Naive B cell (primary cell): ENCODE measurements around the gene RAMP3. TPM values are rescaled to one million over a fixed set of nuclear protein-coding genes. Genes with fewer than 3 reads are reported as not detected.
"Not testable (repeated sequence)": the region's sequence is repeated elsewhere in the genome, so short reads cannot be mapped to it uniquely, and the experiment has no call there.

Experiments used
- ATAC-seq, 2 donors: fragments of 150-1000 bp; cut with Tn5 transposase; 2 replicates each; pipeline ENCODE4 v1.10.0; 2021; ENCODE audit warnings: low read depth in 2 of 2, mild to moderate bottlenecking in 2 of 2, moderate library complexity in 2 of 2
- DNase-seq: peaks from one replicate; pipeline ENCODE4 v3.0.0; 2022
- H3K27ac Mint-ChIP-seq, 6 donors: one replicate each; pipeline ENCODE4 v1.8.0; 2020 to 2022; ENCODE audit warnings: mild to moderate bottlenecking in 6 of 6, mixed read lengths in 6 of 6, moderate library complexity in 5 of 6, inconsistent platforms in 2 of 6
- H3K27me3 Mint-ChIP-seq, 3 donors: one replicate each; pipeline ENCODE4 v1.8.0; 2021 to 2022; ENCODE audit warnings: mixed read lengths in 3 of 3, mild to moderate bottlenecking in 1 of 3
- H3K36me3 Mint-ChIP-seq, 2 donors: one replicate each; pipeline ENCODE4 v1.8.0; 2020 to 2022; ENCODE audit warnings: mixed read lengths in 2 of 2, inconsistent platforms in 1 of 2, mild to moderate bottlenecking in 1 of 2
- H3K4me1 Mint-ChIP-seq, 3 donors: one replicate each; pipeline ENCODE4 v1.8.0; 2020 to 2022; ENCODE audit warnings: mixed read lengths in 3 of 3, inconsistent platforms in 1 of 3, mild to moderate bottlenecking in 1 of 3, moderate library complexity in 1 of 3
- H3K4me3 Mint-ChIP-seq, 8 donors: one replicate each; pipeline ENCODE4 v1.8.0; 2020 to 2022; ENCODE audit warnings: mild to moderate bottlenecking in 8 of 8, mixed read lengths in 8 of 8, moderate library complexity in 8 of 8, inconsistent platforms in 2 of 8
- H3K9me3 Mint-ChIP-seq, 7 donors: one replicate each; pipeline ENCODE4 v1.8.0; 2020 to 2022; ENCODE audit warnings: mixed read lengths in 7 of 7, mild to moderate bottlenecking in 5 of 7, inconsistent platforms in 2 of 7, moderate library complexity in 1 of 7
- polyA plus RNA-seq, 6 donors: library from polyadenylated mRNA; unstranded; fragments of 300-500 nt; fragmentation: Illumina TruSeq; gene quantifications; one replicate each; pipeline ENCODE4 v1.2.3, GENCODE V29; 2021; ENCODE audit warnings: low read depth in 6 of 6

The RAMP3 gene
- polyA plus RNA-seq, 6 donors from 2014 or later, result not detected

DNA sequence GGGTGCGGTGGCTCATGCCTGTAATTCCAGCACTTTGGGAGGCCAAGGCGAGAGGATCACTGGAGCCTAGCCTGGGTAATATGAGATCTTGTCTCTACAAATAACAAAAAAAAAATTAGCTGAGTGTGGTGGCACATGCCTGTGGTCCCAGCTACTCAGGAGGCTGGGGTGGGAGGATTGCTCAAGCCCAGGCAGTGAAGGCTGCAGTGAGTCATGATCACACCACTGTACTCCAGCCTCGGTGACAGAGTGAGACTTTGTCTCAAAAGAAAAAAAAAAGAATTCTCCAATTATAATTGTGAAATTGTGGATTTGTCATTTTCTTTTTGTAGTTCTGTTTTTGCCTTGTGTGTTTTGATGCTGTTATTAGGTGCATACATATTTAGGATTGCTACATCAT is 6.7 kb downstream of the RAMP3 start:
- DNase-seq, H3K4me3 Mint-ChIP-seq, ATAC-seq, H3K27ac Mint-ChIP-seq, H3K36me3 Mint-ChIP-seq: not testable (repeated sequence)
- peaks cover 0 to 15% (median 4%) of the 10 kb centered on the region in 3 donors for H3K4me1 Mint-ChIP-seq
- H3K9me3 Mint-ChIP-seq, result peaks cover 4 to 16% (median 11%) of the 10 kb centered on the region in 7 donors
- H3K27me3 Mint-ChIP-seq, result peaks cover 0 to 44% (median 39%) of the 10 kb centered on the region in 3 donors

DNA sequence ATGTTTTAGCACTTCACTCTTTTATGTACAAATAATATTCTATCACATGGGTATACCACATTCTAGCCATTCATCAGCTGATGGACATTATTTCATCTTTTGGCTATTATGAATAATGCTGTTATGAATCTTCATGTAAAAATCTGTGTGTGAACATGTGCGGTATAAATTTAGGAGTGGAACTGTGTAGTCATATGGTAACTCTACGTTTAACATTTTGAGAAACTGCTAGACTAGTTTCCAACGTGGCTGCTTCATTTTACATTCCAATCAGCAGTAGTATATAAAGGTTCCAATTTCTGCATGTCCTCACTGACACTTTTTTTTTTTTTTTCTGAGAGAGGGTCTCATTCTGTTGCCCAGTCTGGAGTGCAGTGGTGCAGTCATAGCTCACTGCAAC is 8.3 kb downstream of the RAMP3 start:
- ATAC-seq (no peak), DNase-seq (no peak)
- Mint-ChIP-seq H3K36me3 (peaks cover 6 to 8% of the 10 kb centered on the region in 2 donors), H3K4me3 (no peak overlapping the region), H3K4me1 (peaks cover 0 to 5% (median 0%) of the 10 kb centered on the region in 3 donors), H3K27me3 (peaks cover 3 to 41% (median 29%) of the 10 kb centered on the region in 3 donors), H3K27ac (no peak overlapping the region), H3K9me3 (peaks cover 4 to 17% (median 11%) of the 10 kb centered on the region in 7 donors)

DNA sequence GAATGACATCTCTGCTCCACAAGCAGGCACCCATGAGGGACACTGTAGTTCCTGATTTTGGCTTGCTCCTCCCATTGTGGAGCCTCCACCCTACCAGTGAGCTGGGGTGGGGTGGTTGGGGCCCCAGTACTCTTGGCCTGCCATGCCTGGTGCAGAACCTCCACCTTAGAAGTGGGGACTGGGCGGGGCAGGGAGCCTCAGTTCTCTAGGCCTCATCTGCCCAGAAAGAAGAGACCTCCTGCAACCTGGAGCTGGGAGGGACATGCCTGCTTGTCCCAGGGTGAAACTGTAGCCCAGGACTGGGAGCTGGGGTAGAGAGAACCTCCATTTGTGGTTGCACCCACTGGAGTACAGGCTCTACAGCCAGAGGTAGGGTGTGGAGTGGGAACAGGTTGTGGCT is 14.4 kb downstream of the RAMP3 start:
- Mint-ChIP-seq H3K27me3 (peaks cover 9 to 36% (median 28%) of the 10 kb centered on the region in 3 donors), H3K4me1 (no peaks in the 10 kb centered on the region), H3K27ac (no peak overlapping the region), H3K36me3 (no peaks in the 10 kb centered on the region), H3K4me3 (no peak overlapping the region), H3K9me3 (peaks cover 0 to 2% (median 0%) of the 10 kb centered on the region in 7 donors)
- ATAC-seq (no peak), DNase-seq (no peak)

DNA sequence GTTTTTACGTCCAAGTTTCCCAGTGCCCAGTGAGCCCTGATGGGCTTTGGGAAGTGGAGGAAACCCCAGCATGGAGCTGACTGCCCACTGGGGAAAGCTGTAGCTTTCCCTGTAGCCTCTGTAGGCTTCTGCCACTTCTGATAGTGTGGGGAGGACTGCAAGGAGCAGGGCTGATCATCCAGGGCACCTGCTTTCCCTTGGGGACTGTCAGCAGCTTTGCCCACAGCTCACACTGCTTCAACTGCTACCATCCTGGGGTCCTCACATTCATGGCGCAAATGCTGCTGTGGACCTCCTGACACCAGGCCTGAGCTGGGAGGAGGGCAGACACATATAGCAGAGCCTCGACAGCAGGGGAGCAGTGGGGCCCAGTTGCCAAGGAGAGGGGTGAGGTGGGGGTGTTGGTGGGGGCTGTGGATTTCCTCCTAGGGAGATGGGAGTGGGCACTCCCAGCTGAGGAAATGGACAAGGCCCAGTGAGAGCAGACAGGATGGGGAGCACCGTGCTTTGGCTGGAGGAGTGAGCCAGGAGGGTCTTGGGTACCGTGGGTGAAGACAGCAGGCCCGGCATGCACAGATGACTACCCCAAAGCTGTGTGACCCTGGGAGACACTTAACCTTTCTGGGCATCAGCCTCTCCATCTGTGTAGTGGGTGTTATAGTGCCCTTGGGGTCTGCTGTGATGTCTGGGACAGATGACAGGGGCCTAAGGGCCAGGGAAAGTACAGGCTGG is 16.2 kb downstream of the RAMP3 start:
- DNase-seq (no peak), ATAC-seq (no peak)
- H3K4me1 Mint-ChIP-seq, result no peaks in the 10 kb centered on the region
- no peaks in the 10 kb centered on the region for H3K36me3 Mint-ChIP-seq
- H3K27ac Mint-ChIP-seq, result no peak overlapping the region
- peaks cover 0 to 2% (median 0%) of the 10 kb centered on the region in 7 donors for H3K9me3 Mint-ChIP-seq
- H3K4me3 Mint-ChIP-seq, result no peak overlapping the region
- peaks cover 15 to 42% (median 41%) of the 10 kb centered on the region in 3 donors for H3K27me3 Mint-ChIP-seq

DNA sequence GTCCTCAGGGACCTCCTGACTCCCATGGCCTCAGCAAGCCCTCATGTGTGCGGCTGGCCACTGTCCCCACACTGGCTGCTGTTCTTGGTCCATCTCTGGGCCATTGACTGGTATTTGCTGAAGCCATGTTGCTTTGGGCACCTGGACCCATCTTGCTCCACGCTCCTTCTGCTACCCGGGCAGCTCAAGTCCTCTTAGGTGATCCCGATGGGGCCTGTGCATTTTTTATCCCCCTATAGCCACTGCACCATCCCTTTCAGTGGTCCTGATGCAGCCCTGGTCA is 16.7 kb downstream of the RAMP3 start:
- Mint-ChIP-seq H3K9me3 (peaks cover 0 to 2% (median 0%) of the 10 kb centered on the region in 7 donors), H3K27ac (no peak overlapping the region), H3K4me3 (no peak overlapping the region), H3K4me1 (no peaks in the 10 kb centered on the region), H3K36me3 (no peaks in the 10 kb centered on the region), H3K27me3 (peaks cover 16 to 44% (median 44%) of the 10 kb centered on the region in 3 donors)
- ATAC-seq (no peak), DNase-seq (no peak)

DNA sequence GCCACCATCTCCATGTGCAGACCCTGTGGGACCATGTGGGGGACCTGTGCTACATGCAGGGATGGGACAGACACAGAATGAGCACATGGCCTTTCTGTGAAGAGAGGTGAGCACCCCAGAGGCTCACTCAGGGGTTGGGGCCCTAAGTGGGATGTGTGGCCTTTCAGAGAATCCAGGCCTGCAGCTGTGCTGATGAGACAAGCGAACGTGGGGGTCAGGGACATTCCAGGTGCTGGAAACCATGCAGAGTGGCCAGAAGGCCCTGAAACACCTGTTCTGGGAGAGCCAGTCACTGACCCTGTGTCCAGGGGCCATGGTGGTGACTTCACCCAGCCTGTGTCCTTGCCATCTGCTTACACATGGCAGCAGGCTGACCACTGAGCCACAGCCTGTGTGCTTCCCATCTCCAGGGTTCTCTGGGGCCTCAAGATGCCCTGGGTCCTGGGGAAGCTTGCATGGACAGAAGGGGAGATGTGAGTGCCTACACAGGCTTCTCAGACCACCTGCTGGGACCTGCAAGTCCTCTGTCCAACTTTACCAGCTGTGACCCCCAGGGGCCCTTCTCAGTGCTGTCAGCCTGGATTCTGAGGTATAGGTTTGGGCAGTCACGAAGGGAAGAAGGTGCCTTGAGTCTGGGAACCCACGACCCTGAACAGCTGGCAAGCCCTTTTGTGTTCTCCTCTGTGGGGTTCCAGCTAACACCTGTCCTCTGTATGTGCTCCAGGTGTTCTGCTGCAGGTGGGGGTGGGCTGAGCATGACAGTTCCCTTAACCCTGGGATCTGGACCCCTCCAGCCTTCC is 17.6 kb downstream of the RAMP3 start:
- H3K9me3 Mint-ChIP-seq, result no peaks in the 10 kb centered on the region
- H3K36me3 Mint-ChIP-seq, result no peaks in the 10 kb centered on the region
- DNase-seq (no peak), ATAC-seq (no peak)
- H3K27me3 Mint-ChIP-seq, result peaks cover 18 to 49% (median 43%) of the 10 kb centered on the region in 3 donors
- H3K4me3 Mint-ChIP-seq, result no peak overlapping the region
- H3K4me1 Mint-ChIP-seq, result no peaks in the 10 kb centered on the region
- H3K27ac Mint-ChIP-seq, result no peak overlapping the region

DNA sequence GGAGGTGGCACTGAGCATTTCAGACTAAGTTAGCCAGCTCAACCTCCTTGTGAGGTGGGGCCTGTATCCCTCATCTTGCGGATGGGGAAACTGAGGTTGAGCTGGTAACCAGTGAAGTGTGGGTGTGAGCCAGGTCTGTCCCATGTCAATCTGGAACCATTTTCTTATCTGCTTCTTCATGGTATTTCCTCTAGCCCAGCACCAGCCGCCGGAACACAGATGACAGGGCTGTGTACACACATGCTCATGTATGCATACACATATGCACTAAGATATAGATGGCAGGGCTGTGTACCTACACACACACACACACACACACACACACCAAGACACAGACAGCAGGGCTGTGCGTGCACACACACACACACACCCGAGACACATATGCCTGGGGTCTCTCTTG is 18.5 kb downstream of the RAMP3 start:
- ATAC-seq, result no peak
- DNase-seq, result no peak
- H3K4me1 Mint-ChIP-seq, result no peaks in the 10 kb centered on the region
- H3K27ac Mint-ChIP-seq, result no peak overlapping the region
- no peaks in the 10 kb centered on the region for H3K36me3 Mint-ChIP-seq
- no peaks in the 10 kb centered on the region for H3K9me3 Mint-ChIP-seq
- peaks cover 18 to 46% (median 43%) of the 10 kb centered on the region in 3 donors for H3K27me3 Mint-ChIP-seq
- H3K4me3 Mint-ChIP-seq, result no peak overlapping the region

DNA sequence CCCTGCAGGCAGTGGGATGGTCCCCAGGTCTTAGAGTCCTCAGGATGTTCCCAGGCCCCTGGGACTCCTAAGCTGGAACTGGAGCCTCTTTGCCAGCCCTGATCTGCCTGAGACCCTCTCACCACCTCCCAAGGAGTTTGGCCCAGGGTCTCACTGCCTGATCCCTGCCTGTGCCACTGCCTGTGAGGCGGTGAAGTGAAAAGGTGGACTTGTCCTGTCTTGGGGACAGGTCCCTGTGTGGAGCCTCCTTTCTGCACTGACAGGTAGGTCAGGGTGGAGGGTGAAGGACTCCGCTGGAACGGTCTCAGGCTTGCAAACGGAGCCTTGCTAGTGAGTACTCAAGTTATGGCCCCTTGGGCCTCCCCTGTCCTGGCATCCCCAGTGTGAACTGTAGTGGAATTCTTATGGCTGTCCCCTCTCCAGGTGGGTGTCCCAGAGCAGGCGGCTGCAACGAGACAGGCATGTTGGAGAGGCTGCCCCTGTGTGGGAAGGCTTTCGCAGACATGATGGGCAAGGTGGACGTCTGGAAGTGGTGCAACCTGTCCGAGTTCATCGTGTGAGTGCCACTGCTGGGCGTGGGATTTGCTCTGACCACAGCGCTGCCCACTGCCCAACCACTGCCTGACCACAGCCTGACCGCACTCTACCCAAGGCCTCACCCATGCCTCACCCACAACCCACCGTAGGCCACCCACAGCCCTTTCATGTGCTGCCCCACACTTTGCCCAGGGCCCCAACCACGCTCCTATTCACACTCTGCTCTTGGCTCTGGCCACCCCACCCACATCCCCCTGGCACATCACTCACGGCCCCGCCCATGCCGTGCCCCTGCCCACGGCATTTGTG is 19.5 kb downstream of the RAMP3 start:
- ATAC-seq (no peak), DNase-seq (no peak)
- Mint-ChIP-seq H3K27ac (no peak overlapping the region), H3K9me3 (no peaks in the 10 kb centered on the region), H3K36me3 (no peaks in the 10 kb centered on the region), H3K4me1 (no peaks in the 10 kb centered on the region), H3K4me3 (no peak overlapping the region), H3K27me3 (peaks cover 18 to 47% (median 43%) of the 10 kb centered on the region in 3 donors)

DNA sequence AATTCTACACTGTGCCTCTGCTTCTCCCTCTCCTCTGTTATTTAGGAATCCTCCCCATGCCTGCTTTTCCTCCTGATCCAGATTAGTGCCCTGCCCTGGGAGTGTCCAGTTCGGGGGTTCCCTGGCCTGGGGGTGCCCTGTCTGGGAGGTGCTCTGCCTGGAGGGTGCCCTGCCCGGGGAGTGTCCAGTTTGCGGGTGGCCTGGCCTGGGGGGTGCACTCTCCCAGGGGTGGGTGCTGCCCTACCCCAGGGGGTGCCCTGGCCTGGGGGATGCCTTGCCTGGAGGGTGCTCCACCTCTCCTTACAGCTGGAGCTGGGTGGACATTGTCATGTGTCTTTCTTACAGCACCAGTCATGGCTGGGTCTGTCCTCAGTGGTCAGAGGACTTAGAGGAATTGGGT is 20.2 kb downstream of the RAMP3 start:
- Mint-ChIP-seq H3K27me3 (peaks cover 18 to 43% (median 42%) of the 10 kb centered on the region in 3 donors), H3K4me3 (no peak overlapping the region), H3K36me3 (no peaks in the 10 kb centered on the region), H3K27ac (no peak overlapping the region), H3K4me1 (no peaks in the 10 kb centered on the region), H3K9me3 (no peaks in the 10 kb centered on the region)
- no peak for DNase-seq
- ATAC-seq, result no peak

DNA sequence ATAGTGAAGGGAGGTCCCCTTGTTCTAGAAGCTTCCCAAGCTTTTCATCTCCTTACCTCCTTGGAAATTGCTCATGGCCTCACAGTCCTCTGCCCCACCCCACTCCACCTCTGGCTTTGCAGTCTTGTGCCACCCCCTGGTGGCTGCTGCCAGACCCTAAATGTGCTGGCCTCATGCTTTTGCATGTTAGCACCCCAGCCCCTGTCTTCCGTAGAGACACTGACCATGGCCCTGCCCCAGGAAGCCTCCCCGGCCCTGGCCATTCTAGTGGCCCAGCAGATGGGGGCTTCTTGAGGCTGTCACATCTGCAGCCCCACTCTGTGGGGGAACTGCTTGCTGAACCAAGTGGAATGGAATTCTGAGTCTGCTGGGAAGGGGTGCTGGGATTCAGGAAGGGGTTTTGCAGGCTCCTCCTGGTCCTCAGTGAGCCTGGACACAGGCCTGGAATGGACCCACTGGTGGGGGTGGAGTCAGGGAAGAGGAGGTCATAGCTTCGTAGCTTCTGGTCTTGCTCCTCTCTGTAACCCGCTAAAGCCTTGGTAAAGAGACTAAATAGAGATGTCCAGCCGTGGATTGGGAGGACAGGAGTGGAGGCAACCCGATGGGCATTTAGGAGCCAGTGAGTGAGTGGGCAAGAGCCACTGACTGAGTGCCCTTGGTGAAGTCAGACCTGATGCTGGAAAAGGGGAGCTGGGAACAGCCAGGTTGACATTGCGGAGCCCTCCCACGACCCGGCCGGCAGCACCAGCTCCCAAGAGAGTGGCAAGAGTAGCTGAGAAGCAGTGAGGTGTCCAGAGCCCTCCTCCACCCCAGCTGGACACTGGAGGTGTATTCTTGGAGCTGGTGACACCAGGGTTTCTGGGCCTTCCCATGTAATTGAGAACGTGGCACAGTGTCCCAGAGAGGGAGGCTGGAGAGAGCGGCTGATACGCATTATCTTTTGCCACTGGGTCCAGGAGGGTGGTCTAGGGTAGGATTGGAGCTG is 20.9 kb downstream of the RAMP3 start:
- Mint-ChIP-seq H3K36me3 (no peaks in the 10 kb centered on the region), H3K27me3 (peaks cover 18 to 43% (median 42%) of the 10 kb centered on the region in 3 donors), H3K27ac (no peak overlapping the region), H3K4me1 (no peaks in the 10 kb centered on the region), H3K4me3 (no peak overlapping the region), H3K9me3 (no peaks in the 10 kb centered on the region)
- no peak for DNase-seq
- no peak for ATAC-seq

DNA sequence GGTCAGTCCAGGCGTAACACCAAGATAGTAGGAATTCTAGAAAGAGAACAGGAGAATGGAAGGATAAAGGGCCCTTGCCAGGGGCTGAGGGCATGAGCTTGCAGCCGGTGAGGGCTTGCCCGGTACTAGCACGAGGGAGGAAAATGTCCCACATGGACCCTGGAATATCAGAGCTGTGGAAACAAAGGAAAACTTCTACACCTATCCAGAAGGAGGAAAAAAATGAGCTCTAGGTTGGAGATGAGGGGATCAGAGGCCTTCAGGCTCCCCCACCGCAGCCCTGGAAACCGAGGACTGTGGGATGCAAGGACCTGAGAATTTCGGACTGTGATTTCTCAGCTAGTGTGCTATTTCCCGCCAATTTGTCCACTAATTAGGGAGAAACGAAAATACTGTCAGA is 22.1 kb downstream of the RAMP3 start:
- ATAC-seq (no peak), DNase-seq (no peak)
- H3K27me3 Mint-ChIP-seq, result peaks cover 14 to 39% (median 36%) of the 10 kb centered on the region in 3 donors
- H3K36me3 Mint-ChIP-seq, result no peaks in the 10 kb centered on the region
- no peak overlapping the region for H3K27ac Mint-ChIP-seq
- H3K9me3 Mint-ChIP-seq, result no peaks in the 10 kb centered on the region
- no peak overlapping the region for H3K4me3 Mint-ChIP-seq
- no peaks in the 10 kb centered on the region for H3K4me1 Mint-ChIP-seq

DNA sequence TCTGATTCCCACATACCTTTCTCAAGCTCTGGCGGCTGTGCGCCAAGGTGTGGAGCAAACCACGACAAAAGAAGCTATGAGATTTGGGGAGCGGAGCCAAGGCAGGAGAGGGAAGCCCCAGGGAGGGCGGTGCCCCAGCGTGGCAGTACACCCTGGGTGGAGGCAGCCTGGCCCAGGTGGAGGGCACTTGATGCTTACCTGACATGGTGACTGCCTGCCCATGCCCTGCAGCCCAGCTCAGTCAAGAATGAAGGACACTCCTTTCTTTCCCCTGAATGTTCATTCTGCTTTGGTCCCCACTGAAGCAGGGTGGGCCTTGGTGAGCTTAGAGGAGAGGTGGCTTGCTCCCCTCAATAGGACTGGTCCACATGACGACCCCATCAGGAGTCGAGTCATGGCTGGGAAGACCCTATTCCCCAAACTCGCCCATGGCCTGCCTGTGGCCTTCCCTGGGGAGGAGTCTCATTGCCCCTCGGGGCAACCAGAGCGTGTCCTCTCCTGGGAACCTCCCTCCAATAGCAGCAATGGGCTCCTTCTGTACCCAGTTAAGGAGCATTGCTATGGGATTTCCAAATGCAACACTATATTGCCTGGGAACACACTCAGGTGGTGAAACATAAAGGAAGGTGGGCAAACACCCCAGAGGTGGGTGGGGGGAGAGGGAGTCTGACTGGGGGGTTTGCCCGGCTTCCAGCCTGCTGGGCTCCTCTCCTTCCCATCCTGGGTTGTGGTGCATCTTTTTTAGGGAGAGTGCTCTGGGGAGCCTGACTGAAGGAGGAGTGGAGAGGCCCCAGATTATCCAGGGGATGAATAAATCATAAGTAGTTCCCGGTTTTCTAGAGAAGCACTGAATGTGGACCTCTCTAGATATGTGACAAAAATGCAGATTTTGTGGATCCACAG is 22.7 kb downstream of the RAMP3 start:
- DNase-seq (no peak), ATAC-seq (no peak)
- H3K27me3 Mint-ChIP-seq, result peaks cover 12 to 35% (median 34%) of the 10 kb centered on the region in 3 donors
- no peaks in the 10 kb centered on the region for H3K4me1 Mint-ChIP-seq
- H3K4me3 Mint-ChIP-seq, result no peak overlapping the region
- H3K27ac Mint-ChIP-seq, result no peak overlapping the region
- H3K9me3 Mint-ChIP-seq, result no peaks in the 10 kb centered on the region
- H3K36me3 Mint-ChIP-seq, result no peaks in the 10 kb centered on the region
